ENCODE measurements around the gene CGB5.
"Not testable (repeated sequence)": the region's sequence is repeated elsewhere in the genome, so short reads cannot be mapped to it uniquely, and the experiment has no call there.

CGB5 gene

DNA sequence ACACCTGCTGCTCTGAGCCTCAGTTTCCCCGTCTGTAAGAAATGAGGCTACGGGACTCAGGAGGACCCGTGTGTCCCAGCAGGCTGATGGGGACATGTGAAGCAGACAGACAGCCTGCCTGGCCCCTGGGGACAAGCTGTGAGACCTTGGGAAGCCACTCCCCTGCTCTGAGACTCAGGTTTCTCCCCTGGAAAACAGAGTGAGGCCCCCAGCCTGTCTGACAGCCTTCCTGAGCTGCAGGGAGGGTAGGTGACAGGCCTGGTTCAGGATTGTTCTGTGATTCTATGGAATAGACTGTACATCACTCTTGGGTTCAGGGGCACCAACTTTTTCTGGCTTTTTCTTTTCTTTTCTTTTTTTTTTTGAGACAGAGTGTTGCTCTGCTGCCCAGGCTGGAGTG, 23.9 kb downstream of the CGB5 start:
- no peak for DNase-seq (ENCODE audit: extremely low read depth, low read depth)

DNA sequence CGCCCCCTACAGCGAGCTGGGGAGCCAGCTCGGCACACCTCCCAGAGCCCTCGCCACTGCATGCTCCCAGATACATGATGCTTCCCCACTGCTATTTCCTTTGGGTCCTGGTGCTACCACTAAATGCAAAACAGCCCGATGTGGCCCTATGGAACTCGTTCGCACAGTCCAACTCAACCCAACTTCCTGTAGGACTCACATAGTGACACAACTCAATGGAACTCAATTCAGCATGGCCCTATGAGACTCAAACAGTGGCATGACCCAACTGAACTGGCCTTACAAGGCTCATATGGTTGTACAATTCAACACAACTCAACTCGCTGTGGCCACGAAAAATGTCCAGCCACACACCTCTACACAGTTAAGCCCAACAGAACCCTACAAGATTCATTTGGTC, 25.4 kb downstream of the CGB5 start:
- no peak for DNase-seq (ENCODE audit: extremely low read depth, low read depth)
- TF ChIP-seq, protein P1, sequence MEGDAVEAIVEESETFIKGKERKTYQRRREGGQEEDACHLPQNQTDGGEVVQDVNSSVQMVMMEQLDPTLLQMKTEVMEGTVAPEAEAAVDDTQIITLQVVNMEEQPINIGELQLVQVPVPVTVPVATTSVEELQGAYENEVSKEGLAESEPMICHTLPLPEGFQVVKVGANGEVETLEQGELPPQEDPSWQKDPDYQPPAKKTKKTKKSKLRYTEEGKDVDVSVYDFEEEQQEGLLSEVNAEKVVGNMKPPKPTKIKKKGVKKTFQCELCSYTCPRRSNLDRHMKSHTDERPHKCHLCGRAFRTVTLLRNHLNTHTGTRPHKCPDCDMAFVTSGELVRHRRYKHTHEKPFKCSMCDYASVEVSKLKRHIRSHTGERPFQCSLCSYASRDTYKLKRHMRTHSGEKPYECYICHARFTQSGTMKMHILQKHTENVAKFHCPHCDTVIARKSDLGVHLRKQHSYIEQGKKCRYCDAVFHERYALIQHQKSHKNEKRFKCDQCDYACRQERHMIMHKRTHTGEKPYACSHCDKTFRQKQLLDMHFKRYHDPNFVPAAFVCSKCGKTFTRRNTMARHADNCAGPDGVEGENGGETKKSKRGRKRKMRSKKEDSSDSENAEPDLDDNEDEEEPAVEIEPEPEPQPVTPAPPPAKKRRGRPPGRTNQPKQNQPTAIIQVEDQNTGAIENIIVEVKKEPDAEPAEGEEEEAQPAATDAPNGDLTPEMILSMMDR (IDR thresholded peaks at IDR 0.05; ENCODE audit: low read depth, low read length, missing control alignments), result no peak

More for the DNA sequence above, 23.9 kb downstream of the CGB5 start:
- TF ChIP-seq, protein P1 (IDR thresholded peaks at IDR 0.05; ENCODE audit: low read depth, low read length, missing control alignments), result no peak
- no peak overlapping the region for H3K4me3 ChIP-seq (replicated peaks; ENCODE audit: low read depth, low read length)

DNA sequence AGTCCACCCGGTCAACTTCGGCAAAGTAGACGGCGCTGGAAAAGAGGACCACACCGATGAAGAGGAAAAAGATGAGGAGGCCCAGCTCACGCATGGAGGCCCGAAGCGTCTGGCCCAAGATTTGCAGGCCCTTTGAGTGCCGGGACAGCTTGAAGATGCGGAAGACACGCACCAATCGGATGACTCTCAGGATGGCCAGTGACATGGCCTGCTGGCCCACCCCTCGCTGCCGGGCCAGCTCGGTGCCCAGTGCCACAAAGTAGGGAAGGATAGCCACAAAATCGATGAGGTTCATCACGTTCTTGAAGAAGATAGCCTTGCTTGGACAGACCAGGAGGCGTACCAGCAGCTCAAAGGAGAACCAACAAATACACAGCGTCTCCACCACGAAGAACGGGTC, 26.8 kb downstream of the CGB5 start:
- H3K4me3 ChIP-seq (replicated peaks; ENCODE audit: low read depth, low read length), result no peak overlapping the region
- DNase-seq (ENCODE audit: extremely low read depth, low read depth), result no peak
- TF ChIP-seq, protein P1 (IDR thresholded peaks at IDR 0.05; ENCODE audit: low read depth, low read length, missing control alignments), result no peak

More for the DNA sequence above, 25.4 kb downstream of the CGB5 start:
- H3K4me3 ChIP-seq (replicated peaks; ENCODE audit: low read depth, low read length), result no peak overlapping the region

DNA sequence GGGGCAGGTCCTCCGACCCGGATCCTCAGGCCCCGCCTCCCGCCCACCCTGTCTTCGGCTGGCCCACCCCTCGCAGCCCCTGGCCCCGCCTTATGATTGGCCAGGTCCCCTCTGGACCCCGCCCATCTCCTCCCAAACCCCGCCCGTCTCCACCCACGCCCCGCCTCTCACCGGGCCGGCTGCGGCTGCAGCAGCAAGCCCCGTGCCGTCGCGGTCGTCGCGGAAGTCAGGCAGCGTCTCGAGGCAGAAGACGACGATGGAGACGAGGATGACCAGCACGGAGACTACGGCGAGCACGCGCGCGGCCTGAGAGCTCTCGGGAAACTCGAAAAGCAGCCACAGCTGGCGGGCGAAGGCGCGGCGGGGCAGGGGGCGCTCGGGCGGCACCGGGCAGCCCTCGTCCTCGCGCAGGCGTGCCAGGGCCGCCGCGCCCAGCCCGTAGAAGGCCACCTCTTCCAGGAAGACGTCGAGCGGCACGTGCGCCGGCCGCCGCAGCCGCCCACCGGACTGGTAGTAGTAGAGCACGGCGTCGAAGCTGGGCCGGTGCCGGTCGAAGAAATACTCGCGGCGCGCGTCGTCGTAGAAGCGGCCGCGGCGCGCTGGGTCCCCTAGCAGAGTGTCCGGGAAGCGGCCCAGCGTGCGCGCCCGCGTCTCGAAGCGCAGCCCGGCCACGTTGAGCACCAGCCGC, 28.4 kb downstream of the CGB5 start:
- no peak overlapping the region for H3K4me3 ChIP-seq (replicated peaks; ENCODE audit: low read depth, low read length)

DNA sequence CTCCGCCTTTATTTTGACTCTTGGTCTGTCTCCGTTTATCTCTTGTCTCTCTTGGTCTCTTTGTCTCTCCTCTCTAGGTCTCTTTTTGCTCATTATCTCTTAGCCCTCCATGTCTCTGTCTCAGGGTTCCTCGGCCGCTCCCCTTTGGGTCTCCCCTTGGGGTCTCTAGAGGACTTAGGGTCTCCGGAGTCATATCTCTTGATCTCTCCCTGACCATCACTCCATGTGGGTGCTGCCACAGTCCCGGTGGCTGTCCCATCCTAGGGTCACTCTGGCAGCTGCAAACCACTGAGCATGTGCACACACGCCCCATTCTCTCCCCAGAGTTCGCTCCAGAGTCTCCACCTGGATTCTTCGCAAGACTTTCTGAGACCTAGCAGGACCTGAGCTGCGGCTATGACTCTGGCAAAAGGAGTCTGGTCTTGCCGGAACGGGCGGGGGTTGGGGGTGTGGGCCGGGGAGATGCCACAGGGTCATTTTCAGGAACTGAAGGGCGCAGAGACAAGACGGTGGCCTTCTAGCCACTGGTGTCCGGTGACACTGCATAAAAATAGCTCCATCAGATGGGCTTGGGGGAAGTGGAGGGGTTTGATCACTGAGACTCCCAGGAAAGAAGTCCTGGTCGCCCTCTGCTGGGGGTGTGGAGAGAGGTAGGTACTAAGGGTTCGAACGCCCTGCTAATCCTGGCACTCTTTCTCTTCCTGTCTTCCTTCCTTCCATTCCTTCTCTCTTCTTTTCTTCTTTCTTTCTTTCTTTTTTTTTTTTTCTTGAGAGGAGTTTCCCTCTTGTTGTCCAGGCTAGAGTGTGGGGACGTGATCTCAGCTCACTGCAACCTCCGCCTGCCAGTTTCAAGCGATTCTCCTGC, 30.1 kb downstream of the CGB5 start:
- H3K4me3 ChIP-seq (replicated peaks; ENCODE audit: low read depth, low read length), result no peak overlapping the region
- DNase-seq (ENCODE audit: extremely low read depth, low read depth), result no peak
- TF ChIP-seq, protein P1 (IDR thresholded peaks at IDR 0.05; ENCODE audit: low read depth, low read length, missing control alignments), result peak; percentile 23

More for the DNA sequence above, 28.4 kb downstream of the CGB5 start:
- TF ChIP-seq, protein P1 (IDR thresholded peaks at IDR 0.05; ENCODE audit: low read depth, low read length, missing control alignments), result no peak
- DNase-seq (ENCODE audit: extremely low read depth, low read depth), result no peak

DNA sequence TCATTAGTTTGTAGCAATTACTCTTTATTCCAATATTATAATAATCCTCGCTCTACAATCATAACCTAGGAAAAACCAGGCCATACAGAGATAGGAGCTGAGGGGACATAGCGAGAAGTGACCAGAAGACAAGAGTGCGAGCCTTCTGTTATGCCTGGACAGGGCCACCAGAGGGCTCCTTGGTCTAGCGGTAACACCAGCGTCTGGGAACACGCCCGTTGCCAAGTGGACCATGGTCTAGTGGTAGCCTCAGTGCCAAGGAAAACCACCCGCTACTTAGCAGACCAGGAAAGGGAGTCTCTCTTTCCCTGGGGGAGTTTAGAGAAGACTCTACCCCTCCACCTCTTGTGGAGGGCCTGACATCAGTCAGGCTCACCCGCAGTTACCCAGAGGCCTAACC, 31.2 kb downstream of the CGB5 start:
- H3K4me3 ChIP-seq (replicated peaks; ENCODE audit: low read depth, low read length); DNase-seq (ENCODE audit: extremely low read depth, low read depth): not testable (repeated sequence)

More for the DNA sequence above, 31.2 kb downstream of the CGB5 start:
- TF ChIP-seq, protein P1 (IDR thresholded peaks at IDR 0.05; ENCODE audit: low read depth, low read length, missing control alignments), result peak; percentile 51

Data from HFF-Myc (cell line).